DND-41 (cell line): ENCODE measurements around the gene VTI1A.

ENCODE experiments used
- ATAC-seq: fragments of 200-7000 bp; cut with Tn5 transposase; 3 replicates; pipeline ENCODE4 v1.9.1; 2021; ENCODE audit warnings: low read depth; ENCODE audit not compliant: insufficient read depth
- DNase-seq: peaks from one replicate; pipeline ENCODE4 v3.0.0-alpha.2; 2020
- H2AFZ ChIP-seq: 2 replicates; pipeline ENCODE4 v1.6.0; 2012; ENCODE audit warnings: low read depth, low read length
- H3K27ac ChIP-seq: 2 replicates; pipeline ENCODE4 v1.5.1; 2012; ENCODE audit warnings: low read length, inconsistent platforms
- H3K27me3 ChIP-seq: fragments of 200-600 bp; sonication (generic); 2 replicates; pipeline ENCODE4 v1.6.0; 2012; ENCODE audit warnings: low read length, mild to moderate bottlenecking, inconsistent platforms; ENCODE audit not compliant: insufficient read depth, poor library complexity
- H3K36me3 ChIP-seq: 2 replicates; pipeline ENCODE4 v1.5.1; 2012; ENCODE audit warnings: low read length, inconsistent platforms; ENCODE audit not compliant: insufficient read depth
- H3K4me1 ChIP-seq: 2 replicates; pipeline ENCODE4 v1.5.1; 2012; ENCODE audit warnings: mild to moderate bottlenecking, low read length; ENCODE audit not compliant: insufficient read depth
- H3K4me2 ChIP-seq: 2 replicates; pipeline ENCODE4 v1.6.0; 2012; ENCODE audit warnings: mild to moderate bottlenecking, moderate library complexity, low read length, inconsistent platforms; ENCODE audit not compliant: insufficient read depth
- H3K4me3 ChIP-seq, 2 experiments: fragments of 200-600 bp in 1 of 2; shearing (Covaris generic) in 1 of 2; 2 replicates each; pipeline ENCODE4 v1.5.1; 2012 to 2016; ENCODE audit warnings: inconsistent platforms in 2 of 2, low read length in 2 of 2, mild to moderate bottlenecking in 2 of 2, low read depth in 1 of 2, moderate library complexity in 1 of 2
- H3K79me2 ChIP-seq: 2 replicates; pipeline ENCODE4 v1.6.0; 2012; ENCODE audit warnings: low read length, inconsistent platforms; ENCODE audit not compliant: insufficient read depth
- H3K9ac ChIP-seq: 2 replicates; pipeline ENCODE4 v1.6.0; 2012; ENCODE audit warnings: low read depth, mild to moderate bottlenecking, inconsistent platforms, low read length, moderate library complexity
- H3K9me3 ChIP-seq: 2 replicates; pipeline ENCODE4 v1.5.1; 2012; ENCODE audit warnings: low read length, moderate library complexity, mild to moderate bottlenecking, inconsistent platforms; ENCODE audit not compliant: insufficient read depth, severe bottlenecking
- H4K20me1 ChIP-seq: 2 replicates; pipeline ENCODE4 v1.6.0; 2012; ENCODE audit warnings: low read length; ENCODE audit not compliant: insufficient read depth
- EZH2 ChIP-seq: IDR thresholded peaks from 3 replicates; pipeline ENCODE4 v1.6.1; 2012; ENCODE audit warnings: borderline replicate concordance, low read depth, mild to moderate bottlenecking, moderate library complexity, low read length, inconsistent platforms; ENCODE audit not compliant: severe bottlenecking
- TF ChIP-seq, protein P1 (sequence below): IDR thresholded peaks from 2 replicates; pipeline ENCODE4 v1.5.1; 2012; ENCODE audit warnings: borderline replicate concordance, low read length, moderate library complexity, mild to moderate bottlenecking; ENCODE audit not compliant: poor library complexity, severe bottlenecking; ENCODE audit errors: extremely low read depth

The VTI1A gene

GRCh38 chr10:112802411-112803022, 355.5 kb downstream of the VTI1A start:
- no peak overlapping the region for H3K9ac ChIP-seq
- peaks cover 27% of the 10 kb centered on the region for H3K4me1 ChIP-seq
- H3K9me3 ChIP-seq = no peaks in the 10 kb centered on the region
- H3K27me3 ChIP-seq = no peaks in the 10 kb centered on the region
- no peaks in the 10 kb centered on the region for H4K20me1 ChIP-seq
- no peak overlapping the region for H3K4me2 ChIP-seq
- DNase-seq = no peak
- no peak overlapping the region for H3K4me3 ChIP-seq
- H3K36me3 ChIP-seq = no peaks in the 10 kb centered on the region
- no peak overlapping the region for H3K27ac ChIP-seq
- no peaks in the 10 kb centered on the region for H3K79me2 ChIP-seq
- H2AFZ ChIP-seq = no peak overlapping the region
- no peak for ATAC-seq
- TF ChIP-seq, protein P1, sequence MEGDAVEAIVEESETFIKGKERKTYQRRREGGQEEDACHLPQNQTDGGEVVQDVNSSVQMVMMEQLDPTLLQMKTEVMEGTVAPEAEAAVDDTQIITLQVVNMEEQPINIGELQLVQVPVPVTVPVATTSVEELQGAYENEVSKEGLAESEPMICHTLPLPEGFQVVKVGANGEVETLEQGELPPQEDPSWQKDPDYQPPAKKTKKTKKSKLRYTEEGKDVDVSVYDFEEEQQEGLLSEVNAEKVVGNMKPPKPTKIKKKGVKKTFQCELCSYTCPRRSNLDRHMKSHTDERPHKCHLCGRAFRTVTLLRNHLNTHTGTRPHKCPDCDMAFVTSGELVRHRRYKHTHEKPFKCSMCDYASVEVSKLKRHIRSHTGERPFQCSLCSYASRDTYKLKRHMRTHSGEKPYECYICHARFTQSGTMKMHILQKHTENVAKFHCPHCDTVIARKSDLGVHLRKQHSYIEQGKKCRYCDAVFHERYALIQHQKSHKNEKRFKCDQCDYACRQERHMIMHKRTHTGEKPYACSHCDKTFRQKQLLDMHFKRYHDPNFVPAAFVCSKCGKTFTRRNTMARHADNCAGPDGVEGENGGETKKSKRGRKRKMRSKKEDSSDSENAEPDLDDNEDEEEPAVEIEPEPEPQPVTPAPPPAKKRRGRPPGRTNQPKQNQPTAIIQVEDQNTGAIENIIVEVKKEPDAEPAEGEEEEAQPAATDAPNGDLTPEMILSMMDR = no peak
- no peak for TF ChIP-seq EZH2

- Histone ChIP-seq H3K4me2 (no peak overlapping the region), H3K36me3 (no peaks in the 10 kb centered on the region), H3K79me2 (no peaks in the 10 kb centered on the region), H3K4me1 (peaks cover 13% of the 10 kb centered on the region), H3K9me3 (no peaks in the 10 kb centered on the region), H3K27ac (no peak overlapping the region), H3K27me3 (no peaks in the 10 kb centered on the region), H3K4me3 (no peak overlapping the region), H2AFZ (no peak overlapping the region), H4K20me1 (no peaks in the 10 kb centered on the region), H3K9ac (no peak overlapping the region)
- ATAC-seq (no peak), DNase-seq (no peak)
- TF ChIP-seq, protein P1 = no peak
Observed at GRCh38 chr10:112803961-112804401, 357.0 kb downstream of the VTI1A start.

DNA sequence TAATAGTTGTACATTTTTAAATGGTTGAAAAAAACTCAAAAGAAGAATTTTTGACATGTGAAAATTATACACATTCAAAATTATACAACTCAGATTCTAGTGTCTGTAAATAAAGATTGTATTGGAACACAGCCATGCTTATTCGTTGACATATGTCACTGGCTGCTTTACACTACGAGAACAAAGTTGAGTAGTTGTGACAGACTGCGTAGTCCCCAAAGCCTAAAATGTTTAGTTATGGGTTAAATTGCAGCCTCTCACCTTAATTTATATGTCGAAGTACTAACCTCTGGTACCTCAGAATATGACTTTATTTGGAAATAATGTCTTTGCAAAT, 358.2 kb downstream of the VTI1A start:
- Histone ChIP-seq H3K9ac (no peak overlapping the region), H3K4me1 (peaks cover under 1% of the 10 kb centered on the region; the same call in 1 of the 2 replicates)
- TF ChIP-seq EZH2 = no peak
- TF ChIP-seq, protein P1 = no peak

GRCh38 chr10:112805701-112806100, 358.7 kb downstream of the VTI1A start:
- Histone ChIP-seq H3K27ac (no peak overlapping the region), H3K4me1 (no peaks in the 10 kb centered on the region), H2AFZ (no peak overlapping the region), H3K36me3 (0 out of 2 replicates have a peak, but pooled peaks cover 3% of the 10 kb centered on the region), H3K9ac (no peak overlapping the region), H3K79me2 (no peaks in the 10 kb centered on the region), H3K4me3 (no peak overlapping the region), H3K9me3 (no peaks in the 10 kb centered on the region), H4K20me1 (no peaks in the 10 kb centered on the region), H3K4me2 (no peak overlapping the region), H3K27me3 (no peaks in the 10 kb centered on the region)
- TF ChIP-seq EZH2 = no peak
- TF ChIP-seq, protein P1 = no peak
- no peak for ATAC-seq
- no peak for DNase-seq

More for the DNA sequence above, 358.2 kb downstream of the VTI1A start:
- Histone ChIP-seq H3K36me3 (no peaks in the 10 kb centered on the region), H3K4me3 (no peak overlapping the region), H3K4me2 (no peak overlapping the region), H3K9me3 (no peaks in the 10 kb centered on the region), H3K27ac (no peak overlapping the region), H3K79me2 (no peaks in the 10 kb centered on the region), H3K27me3 (no peaks in the 10 kb centered on the region), H4K20me1 (no peaks in the 10 kb centered on the region), H2AFZ (no peak overlapping the region)
- ATAC-seq (no peak), DNase-seq (no peak)
